NCI-H2196 (cell line): Measurements from ENCODE around the gene TMEM179.

Experiments used
- DNase-seq: peaks from one replicate; lab custom pipeline; 2025; ENCODE audit not compliant: unreplicated experiment; lab: John Stamatoyannopoulos, UW

Gene TMEM179

GRCh38 chr14:104546591-104547309, 57.8 kb downstream of the TMEM179 start:
- no peak for DNase-seq

DNA sequence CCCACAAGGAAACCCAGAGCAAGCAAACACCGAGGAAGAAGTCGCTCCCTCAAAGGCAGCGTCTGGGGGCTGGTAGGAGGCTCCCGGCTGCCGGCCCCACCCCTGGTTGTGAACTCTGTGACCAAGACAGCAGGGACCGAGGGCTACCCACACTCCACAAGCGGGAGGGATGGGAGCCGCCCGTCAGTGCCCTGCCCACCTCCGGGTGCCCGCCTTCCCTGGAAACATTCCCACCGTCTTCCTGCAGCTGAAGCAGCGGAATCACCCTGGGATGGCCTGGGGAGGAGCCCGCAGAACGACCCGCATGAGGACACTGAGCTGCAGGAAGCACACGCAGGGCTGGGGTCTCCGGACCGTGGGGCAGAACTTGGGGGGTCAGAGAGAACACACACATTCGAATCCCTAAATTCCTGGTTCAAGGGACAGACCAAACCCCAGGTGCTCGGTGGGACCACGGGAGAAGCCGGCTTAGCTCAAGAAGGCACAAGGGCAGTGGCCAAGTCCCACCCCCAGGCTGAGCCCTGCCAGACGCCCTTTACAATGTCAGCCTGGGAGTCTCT, 58.5 kb downstream of the TMEM179 start:
- DNase-seq = no peak

- DNase-seq = no peak
Measured at GRCh38 chr14:104545151-104545941, 59.2 kb downstream of the TMEM179 start.

DNA sequence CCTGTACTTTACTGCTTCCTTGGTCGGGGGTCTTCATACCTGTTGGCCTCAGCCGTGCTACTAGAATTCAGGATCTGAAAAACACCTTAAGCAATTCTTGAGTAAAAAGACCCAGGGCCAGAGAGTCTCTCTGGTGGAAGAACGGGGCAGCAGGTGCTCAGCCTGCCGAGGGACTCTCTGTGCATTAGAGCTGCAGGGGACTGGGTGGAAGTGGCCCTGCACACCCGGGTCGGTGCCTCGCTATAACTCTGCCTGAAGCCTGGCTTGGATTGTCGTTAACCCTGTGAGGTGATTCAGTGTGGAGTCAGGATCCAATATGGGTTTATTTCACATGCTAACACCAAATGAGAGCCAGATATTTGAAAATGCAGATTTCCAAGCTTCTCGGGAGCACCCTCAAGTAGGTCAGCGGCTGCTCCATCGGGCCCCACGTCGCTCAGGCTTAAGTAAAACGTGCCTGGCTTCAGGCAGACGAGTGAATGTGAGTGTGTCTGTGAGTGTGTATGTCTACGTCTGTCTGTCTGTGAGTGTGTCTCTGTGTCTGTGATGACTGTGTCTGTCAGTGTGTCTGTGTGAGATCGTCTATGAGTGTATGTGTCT, 60.1 kb downstream of the TMEM179 start:
- no peak for DNase-seq

GRCh38 chr14:104542871-104543830, 61.4 kb downstream of the TMEM179 start:
- no peak for DNase-seq

- DNase-seq = no peak
Measured at GRCh38 chr14:104541905-104542465, 62.6 kb downstream of the TMEM179 start.
